Ishikawa (cell line): ENCODE results near the gene LIPG.

Experiments used
- CEBPB ChIP-seq: IDR thresholded peaks from 2 replicates; pipeline ENCODE4 v1.6.1; 2012
- CREB1 ChIP-seq: IDR thresholded peaks from 2 replicates; pipeline ENCODE4 v1.6.1; 2012; ENCODE audit warnings: low read depth
- EGR1 ChIP-seq: IDR thresholded peaks from 2 replicates; pipeline ENCODE4 v1.6.1; 2012
- EP300 ChIP-seq: IDR thresholded peaks from 2 replicates; pipeline ENCODE4 v1.6.1; 2012; ENCODE audit warnings: borderline replicate concordance
- FOXM1 ChIP-seq: IDR thresholded peaks from 2 replicates; pipeline ENCODE4 v1.6.1; 2012; ENCODE audit warnings: low read depth, borderline replicate concordance
- NFIC ChIP-seq: IDR thresholded peaks from 2 replicates; pipeline ENCODE4 v1.6.1; 2012
- RAD21 ChIP-seq: IDR thresholded peaks from 2 replicates; pipeline ENCODE4 v1.6.1; 2012; ENCODE audit warnings: low read depth
- TAF1 ChIP-seq: IDR thresholded peaks from 2 replicates; pipeline ENCODE4 v1.6.1; 2012; ENCODE audit warnings: low read depth, mild to moderate bottlenecking
- TCF12 ChIP-seq: IDR thresholded peaks from 2 replicates; pipeline ENCODE4 v1.6.1; 2012; ENCODE audit warnings: low read depth
- TEAD4 ChIP-seq: IDR thresholded peaks from 2 replicates; pipeline ENCODE4 v1.6.1; 2012
- YY1 ChIP-seq: IDR thresholded peaks from 2 replicates; pipeline ENCODE4 v1.6.1; 2012; ENCODE audit warnings: low read depth
- ZBTB7A ChIP-seq: IDR thresholded peaks from 2 replicates; pipeline ENCODE4 v1.6.1; 2012; ENCODE audit warnings: low read depth
- TF ChIP-seq, protein P1 (sequence below): IDR thresholded peaks from 2 replicates; pipeline ENCODE4 v1.6.1; 2012
- TF ChIP-seq, protein P2 (sequence below): IDR thresholded peaks from 2 replicates; pipeline ENCODE4 v1.6.1; 2012
- TF ChIP-seq, protein P3 (sequence below): IDR thresholded peaks from 2 replicates; pipeline ENCODE4 v1.6.1; 2012; ENCODE audit warnings: low read depth, mild to moderate bottlenecking

Gene LIPG

DNA sequence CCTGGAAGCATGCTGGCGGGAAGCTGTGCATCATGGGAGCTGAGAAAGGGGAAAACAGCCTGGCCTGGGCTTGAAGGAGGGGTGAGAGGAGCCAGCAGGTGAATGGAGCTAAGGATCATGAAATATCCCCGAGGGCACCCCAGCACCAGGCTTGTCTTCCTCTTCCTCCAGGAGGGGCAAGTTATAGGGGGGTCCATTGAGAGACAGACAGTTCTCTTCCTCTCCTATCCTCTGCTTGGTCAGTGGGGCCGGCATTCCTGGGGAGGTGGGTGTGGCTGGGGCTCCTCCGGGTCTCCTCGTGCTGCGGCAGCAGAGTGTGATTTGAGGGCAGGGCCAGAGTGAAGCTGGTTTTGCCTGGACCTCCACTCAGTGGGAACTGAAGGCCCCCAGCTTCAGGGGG is 78.9 kb downstream of the LIPG start:
- TF ChIP-seq, protein P1, sequence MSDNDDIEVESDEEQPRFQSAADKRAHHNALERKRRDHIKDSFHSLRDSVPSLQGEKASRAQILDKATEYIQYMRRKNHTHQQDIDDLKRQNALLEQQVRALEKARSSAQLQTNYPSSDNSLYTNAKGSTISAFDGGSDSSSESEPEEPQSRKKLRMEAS: no peak
- TF ChIP-seq CREB1 (no peak), RAD21 (no peak), EP300 (no peak), TCF12 (no peak), TEAD4 (no peak), YY1 (no peak), EGR1 (no peak), CEBPB (no peak), NFIC (no peak), FOXM1 (no peak), ZBTB7A (no peak), TAF1 (no peak)
- TF ChIP-seq, protein P2, sequence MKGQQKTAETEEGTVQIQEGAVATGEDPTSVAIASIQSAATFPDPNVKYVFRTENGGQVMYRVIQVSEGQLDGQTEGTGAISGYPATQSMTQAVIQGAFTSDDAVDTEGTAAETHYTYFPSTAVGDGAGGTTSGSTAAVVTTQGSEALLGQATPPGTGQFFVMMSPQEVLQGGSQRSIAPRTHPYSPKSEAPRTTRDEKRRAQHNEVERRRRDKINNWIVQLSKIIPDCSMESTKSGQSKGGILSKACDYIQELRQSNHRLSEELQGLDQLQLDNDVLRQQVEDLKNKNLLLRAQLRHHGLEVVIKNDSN: no peak
- TF ChIP-seq, protein P3, sequence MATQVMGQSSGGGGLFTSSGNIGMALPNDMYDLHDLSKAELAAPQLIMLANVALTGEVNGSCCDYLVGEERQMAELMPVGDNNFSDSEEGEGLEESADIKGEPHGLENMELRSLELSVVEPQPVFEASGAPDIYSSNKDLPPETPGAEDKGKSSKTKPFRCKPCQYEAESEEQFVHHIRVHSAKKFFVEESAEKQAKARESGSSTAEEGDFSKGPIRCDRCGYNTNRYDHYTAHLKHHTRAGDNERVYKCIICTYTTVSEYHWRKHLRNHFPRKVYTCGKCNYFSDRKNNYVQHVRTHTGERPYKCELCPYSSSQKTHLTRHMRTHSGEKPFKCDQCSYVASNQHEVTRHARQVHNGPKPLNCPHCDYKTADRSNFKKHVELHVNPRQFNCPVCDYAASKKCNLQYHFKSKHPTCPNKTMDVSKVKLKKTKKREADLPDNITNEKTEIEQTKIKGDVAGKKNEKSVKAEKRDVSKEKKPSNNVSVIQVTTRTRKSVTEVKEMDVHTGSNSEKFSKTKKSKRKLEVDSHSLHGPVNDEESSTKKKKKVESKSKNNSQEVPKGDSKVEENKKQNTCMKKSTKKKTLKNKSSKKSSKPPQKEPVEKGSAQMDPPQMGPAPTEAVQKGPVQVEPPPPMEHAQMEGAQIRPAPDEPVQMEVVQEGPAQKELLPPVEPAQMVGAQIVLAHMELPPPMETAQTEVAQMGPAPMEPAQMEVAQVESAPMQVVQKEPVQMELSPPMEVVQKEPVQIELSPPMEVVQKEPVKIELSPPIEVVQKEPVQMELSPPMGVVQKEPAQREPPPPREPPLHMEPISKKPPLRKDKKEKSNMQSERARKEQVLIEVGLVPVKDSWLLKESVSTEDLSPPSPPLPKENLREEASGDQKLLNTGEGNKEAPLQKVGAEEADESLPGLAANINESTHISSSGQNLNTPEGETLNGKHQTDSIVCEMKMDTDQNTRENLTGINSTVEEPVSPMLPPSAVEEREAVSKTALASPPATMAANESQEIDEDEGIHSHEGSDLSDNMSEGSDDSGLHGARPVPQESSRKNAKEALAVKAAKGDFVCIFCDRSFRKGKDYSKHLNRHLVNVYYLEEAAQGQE: no peak

DNA sequence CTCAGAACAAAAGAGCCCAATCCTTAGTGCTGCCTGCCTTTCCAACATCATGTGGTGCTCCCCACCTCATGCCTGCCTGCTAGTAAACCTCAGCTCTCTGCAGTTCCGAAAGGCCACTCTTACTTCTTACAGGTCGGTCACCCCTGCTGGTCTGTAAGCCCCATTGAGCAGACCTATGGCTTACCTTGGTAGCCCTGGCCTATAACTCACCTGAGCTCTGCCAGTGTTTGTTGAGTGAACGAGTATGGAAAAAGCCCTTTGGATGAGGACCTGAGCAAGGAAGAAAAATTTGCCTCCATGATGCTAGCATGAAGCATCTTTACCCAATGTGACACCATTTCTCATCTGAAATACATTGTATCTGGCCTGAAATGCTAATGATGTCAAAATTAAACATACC is 83.3 kb downstream of the LIPG start:
- TF ChIP-seq NFIC (no peak), YY1 (no peak), TCF12 (no peak), TEAD4 (no peak), CEBPB (no peak), RAD21 (no peak), EGR1 (no peak), FOXM1 (no peak), TAF1 (no peak), ZBTB7A (no peak), EP300 (no peak), CREB1 (no peak)
- TF ChIP-seq, protein P3: no peak
- TF ChIP-seq, protein P1: no peak
- TF ChIP-seq, protein P2: no peak

DNA sequence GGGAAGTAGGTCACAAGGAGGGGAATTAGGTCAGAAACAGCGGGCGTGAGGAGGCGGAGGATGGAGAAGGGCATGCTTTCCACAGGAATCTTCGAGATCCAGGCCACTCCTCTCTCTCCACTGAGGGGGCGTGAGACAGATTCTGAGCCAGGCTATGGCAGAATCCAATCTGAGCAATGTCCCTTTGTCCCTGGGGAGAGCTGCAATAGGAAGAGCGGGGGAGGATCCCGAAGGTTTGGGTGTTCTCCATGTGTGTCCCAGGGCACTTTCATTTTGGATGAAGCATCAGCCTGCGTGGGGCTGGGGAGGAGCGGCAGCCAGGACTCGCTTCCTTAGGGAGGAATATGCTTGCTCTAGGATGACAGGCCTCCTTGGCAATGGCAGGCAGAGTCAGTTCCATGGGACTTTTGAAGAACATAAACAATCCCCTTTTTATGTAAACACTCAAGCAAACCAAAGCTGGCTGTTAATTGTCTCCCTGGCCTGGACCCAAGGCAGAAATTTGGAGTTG is 84.0 kb downstream of the LIPG start:
- TF ChIP-seq NFIC: no peak
- 0 out of 2 replicates have a peak, but pooled peaks have one; percentile 22 for TF ChIP-seq EGR1
- no peak for TF ChIP-seq CREB1

DNA sequence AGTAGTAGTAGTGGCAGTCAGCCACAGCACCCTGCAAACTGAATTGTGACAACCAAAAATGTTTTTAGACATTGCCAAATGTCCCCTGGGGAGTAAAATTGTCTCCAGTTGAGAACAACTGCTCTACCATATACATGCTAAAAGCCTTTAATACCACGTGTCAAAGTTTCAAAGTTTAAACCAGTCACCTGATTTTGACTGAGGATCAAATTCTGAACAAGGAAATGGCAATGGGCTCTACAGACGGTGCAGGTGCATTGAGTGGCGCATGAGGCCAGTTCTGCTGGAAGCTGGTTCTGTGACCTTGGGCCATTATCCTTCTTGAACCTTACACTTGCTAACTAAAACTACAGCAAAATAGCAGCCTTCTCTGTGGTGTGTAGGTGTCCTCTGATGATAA is 85.0 kb downstream of the LIPG start:
- TF ChIP-seq EGR1 (no peak), ZBTB7A (no peak), CEBPB (no peak), TAF1 (no peak), TCF12 (no peak), NFIC (no peak), TEAD4 (no peak), CREB1 (no peak)
- TF ChIP-seq, protein P1: no peak

DNA sequence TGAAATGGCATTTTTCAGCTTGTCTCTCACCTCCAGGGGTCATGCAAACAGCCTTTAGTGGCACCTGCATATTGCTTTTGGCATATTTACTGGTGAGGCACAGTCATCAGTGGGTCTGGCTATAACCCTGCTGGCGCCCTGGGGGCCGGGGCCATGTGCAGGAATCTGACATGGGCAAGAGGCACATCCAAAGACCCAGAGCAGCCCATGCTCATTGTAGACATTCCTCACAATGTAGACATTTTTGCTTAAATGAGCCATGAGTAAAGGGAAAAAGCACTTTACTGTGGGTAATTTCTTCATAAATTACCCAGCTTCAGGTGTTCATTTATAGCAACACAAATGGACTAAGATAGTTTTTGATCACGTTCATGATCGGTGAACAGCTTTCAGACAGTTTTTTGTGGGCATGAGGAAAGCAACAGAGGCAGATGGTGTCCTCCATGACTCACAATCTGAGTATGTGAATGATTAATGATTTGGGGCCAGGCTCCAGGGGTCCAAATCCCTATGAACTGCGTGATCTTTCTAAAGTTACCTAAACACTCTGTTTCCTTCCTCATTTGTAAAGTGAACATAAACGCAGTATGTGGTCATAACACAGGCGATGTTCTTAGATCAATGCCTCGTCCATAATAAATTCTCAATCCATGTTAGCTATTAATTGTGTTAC is 85.8 kb downstream of the LIPG start:
- TF ChIP-seq FOXM1: no peak
- TF ChIP-seq TCF12: no peak
- TF ChIP-seq EP300: no peak
- no peak for TF ChIP-seq YY1
- no peak for TF ChIP-seq NFIC
- TF ChIP-seq, protein P3: no peak
- TF ChIP-seq EGR1: no peak
- TF ChIP-seq TEAD4: no peak
- TF ChIP-seq ZBTB7A: no peak
- no peak for TF ChIP-seq RAD21
- TF ChIP-seq, protein P2: no peak
- no peak for TF ChIP-seq CREB1
- TF ChIP-seq, protein P1: no peak
- TF ChIP-seq TAF1: no peak
- no peak for TF ChIP-seq CEBPB
